GM19035 (cell line): ENCODE data around the gene CDH8.

Source experiments
- ATAC-seq: cut with Tn5 transposase; IDR thresholded peaks from one replicate; pipeline ENCODE4 v1.9.1; 2021; ENCODE audit not compliant: unreplicated experiment

CDH8 gene

DNA sequence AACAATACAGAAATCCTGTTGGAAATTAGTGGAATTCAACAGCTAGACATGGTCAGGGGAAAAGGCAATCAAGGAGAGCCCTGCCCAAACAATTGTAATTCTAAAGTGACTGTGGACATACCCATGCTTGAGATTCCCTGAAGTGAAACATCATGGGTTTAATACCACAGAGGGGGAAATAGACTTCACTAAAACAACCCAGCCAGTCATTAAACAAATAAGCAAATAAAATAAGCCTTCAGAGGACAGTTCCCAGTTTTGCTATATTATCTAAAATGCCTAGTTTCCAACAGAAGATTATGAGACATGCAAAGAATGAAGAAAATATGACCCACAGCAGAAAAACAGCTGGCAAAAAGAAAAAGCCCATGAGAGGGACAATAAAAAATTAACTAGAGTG lies 376.3 kb downstream of the CDH8 start:
- ATAC-seq: no peak

DNA sequence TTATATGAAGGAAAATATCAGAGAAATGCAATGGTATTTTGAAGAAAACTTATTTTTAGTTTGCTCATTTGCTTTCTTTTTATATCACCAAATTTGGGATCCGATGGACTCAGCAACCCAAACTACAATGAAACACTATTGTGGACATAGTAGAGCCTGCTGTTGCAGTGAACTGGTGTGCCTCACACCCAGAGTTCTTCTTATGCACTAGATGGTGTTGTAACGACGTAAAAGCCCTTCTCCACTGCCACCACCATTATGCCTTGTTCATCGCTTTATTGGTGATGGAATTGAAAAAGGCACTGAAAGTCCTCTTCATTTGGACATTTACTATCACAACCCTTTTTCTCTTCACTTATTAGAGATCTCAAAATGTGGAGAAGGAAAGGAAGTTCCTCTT lies 381.3 kb downstream of the CDH8 start:
- ATAC-seq: no peak

DNA sequence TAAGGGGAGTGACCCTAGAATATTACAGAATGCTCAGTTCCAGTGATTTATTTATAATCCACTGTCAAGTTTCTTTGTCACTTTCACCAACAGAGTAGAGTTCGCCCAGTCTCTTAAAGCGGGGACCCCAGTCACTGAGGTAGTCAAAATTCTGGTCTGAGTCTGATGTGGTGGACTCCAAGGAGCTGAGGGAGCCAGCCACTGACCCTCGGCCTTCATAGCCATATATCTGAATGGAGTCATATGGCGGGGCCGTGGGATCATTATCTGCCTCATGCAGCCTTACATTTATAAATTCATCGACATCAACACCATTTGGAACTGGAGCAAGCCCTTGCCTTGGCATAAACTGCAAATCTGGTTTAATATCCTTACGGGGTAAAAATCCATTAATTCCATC lies 382.7 kb downstream of the CDH8 start:
- no peak for ATAC-seq

DNA sequence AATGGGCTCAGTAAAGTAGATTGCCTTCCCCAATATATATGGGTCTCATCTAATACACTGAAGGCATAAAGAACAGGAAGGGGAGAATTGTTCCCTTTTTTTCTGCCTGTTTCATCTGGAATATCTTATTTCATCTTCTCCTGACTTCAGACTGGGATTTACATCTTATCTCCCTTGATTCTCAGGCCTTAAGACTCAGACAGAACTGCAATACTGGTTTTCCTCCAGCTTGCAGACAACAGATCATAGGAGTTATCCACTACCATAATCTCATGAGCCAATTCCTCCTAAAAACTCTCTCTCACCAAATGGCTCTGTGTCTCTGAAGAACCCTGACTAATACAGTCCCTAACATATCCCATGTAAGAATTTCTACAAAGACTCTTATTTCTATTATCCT lies 390.7 kb downstream of the CDH8 start:
- ATAC-seq: no peak

DNA sequence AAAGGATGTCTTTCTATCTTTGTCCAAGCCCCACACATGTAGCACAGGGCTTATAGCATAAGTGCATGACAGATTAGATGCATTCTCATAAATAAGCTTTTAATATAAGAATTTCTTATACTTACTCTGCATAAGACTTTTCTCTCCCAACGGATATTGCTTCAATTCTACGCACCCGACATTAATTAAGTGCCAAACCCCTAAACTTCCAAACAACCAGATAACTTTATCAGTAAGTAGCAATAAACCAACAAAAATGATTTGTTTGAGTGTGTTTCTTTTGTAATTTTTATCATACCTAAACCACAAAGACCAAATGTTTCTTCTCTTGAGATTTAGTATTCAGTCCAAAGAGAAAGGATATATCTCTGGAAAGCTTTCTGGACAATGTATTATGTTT lies 391.5 kb downstream of the CDH8 start:
- ATAC-seq: no peak

DNA sequence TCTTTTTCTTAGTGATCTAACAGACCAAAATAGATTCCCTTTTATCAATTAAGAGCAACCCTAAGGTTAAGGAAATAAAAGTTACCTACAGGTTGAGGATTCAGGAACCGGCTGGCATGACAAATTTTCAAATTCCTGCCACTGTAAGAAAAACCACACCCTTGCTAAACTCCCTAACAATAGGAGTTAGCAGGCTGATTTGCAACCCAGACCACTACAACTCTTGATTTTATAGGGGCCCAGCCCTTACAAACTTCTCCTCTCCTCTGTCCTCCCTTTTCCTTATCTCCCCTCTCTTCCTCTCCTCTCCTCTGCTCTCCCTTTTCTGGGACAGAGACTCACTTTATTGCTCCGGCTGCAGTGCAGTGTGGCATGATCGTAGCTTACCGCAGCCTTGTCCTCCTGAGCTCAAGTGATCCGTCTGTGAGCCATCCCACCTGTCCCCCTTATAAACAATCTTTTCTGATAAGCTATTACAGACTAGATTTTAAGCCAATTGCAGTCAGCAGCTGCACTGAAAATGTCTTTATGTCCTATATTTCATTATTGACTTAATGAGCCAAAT lies 418.9 kb downstream of the CDH8 start:
- no peak for ATAC-seq

DNA sequence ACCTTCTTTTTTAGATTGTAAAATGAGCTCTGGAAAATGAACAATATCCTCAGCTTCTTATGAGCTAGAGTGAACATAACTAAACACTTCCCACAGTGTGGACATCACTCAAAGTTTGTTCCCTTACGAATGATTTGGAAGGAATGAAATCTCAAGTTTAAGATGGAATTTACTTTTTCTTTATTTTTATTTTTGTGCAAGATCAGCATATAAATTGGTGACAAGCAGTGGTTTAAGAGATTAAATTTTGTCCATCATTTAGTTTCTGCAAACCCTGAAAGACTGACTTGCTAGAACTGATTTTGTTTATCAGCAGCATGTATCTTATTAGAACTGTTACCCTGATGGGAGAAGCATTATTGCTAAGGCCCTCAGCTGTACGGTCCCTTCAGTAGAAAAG lies 420.1 kb downstream of the CDH8 start:
- ATAC-seq: no peak

DNA sequence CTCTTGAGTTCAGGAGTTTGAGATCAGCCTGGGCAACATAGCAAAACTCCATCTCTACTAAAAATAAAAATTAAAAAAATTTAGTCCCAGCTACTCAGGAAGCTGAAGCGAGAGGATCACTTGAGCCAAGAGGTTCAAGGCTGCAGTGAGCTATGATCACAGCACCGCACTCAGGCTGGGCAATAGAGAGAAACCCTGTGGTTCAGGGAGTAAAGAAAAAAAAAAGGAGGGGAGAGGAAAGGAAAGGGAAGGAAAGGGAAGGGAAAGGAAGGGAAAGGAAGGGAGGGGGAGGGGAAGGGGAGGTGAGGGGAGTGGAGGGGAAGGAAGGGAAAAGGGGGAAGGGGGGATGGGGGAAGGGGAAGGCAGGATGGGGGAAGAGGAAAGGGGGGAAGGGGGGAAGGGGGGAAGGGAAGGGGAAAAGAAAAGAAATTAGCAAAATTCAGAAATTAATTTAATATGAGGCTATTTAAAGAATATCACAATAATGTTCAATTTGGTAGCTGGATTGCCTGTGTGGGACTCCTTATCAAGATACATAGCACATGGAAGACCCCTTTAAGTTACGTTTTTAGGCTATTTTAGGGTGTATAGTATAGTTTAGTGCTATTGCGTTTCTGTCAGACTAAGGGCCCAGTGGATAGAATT lies 424.3 kb downstream of the CDH8 start:
- no peak for ATAC-seq

DNA sequence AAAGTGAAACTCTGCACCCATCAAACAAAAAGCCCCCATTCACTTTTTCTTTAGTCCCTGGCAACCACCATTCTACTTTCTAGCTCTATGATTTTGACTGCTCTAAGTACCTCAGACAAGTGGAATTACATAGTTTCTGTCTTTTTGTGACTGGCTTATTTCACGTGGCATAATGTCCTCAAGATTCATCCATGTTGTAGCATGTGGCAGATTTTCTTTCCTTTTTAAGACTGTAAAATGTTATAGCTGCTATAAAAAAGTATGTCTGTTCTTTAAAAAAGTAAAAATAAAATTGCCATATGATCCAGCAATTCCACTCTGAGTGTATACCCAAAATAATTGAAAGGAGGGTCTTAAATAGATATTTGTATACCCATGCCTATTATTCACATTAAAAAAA lies 429.7 kb downstream of the CDH8 start:
- ATAC-seq: no peak
